ENCODE results near the gene XRCC2.

DNA sequence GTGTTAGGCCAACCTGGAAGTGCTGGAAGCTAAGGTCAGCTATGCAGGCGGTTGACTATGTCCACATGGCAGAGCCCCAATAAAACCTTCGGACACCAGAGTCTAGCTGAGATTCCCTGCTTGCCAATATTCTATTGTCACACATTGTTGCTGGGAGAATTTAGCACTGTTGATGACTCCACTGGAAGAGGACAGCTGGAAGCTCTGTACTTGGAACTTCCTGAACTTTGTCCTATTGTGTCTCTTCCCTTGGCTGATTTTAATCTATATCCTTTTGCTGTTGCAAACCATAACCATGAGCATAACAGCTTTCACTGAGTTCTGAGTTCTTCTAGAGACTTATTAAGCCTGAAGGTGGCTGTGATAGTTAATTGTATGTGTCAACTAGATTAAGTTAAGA, 12.0 kb downstream of the XRCC2 start:
- TF ChIP-seq, protein P1, sequence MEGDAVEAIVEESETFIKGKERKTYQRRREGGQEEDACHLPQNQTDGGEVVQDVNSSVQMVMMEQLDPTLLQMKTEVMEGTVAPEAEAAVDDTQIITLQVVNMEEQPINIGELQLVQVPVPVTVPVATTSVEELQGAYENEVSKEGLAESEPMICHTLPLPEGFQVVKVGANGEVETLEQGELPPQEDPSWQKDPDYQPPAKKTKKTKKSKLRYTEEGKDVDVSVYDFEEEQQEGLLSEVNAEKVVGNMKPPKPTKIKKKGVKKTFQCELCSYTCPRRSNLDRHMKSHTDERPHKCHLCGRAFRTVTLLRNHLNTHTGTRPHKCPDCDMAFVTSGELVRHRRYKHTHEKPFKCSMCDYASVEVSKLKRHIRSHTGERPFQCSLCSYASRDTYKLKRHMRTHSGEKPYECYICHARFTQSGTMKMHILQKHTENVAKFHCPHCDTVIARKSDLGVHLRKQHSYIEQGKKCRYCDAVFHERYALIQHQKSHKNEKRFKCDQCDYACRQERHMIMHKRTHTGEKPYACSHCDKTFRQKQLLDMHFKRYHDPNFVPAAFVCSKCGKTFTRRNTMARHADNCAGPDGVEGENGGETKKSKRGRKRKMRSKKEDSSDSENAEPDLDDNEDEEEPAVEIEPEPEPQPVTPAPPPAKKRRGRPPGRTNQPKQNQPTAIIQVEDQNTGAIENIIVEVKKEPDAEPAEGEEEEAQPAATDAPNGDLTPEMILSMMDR (IDR thresholded peaks at IDR 0.05): no peak
- no peak for TF ChIP-seq POLR2AphosphoS5 (IDR thresholded peaks at IDR 0.05)
- no peak for TF ChIP-seq POLR2A (IDR thresholded peaks at IDR 0.05)

Data from sigmoid colon (tissue), 4 donors.